Forelimb muscle (tissue), 1 donor: ENCODE results near the gene KRT32. TPM values are rescaled to one million over a fixed set of nuclear protein-coding genes. Genes with fewer than 3 reads are reported as not detected.
"Not testable (repeated sequence)": the region's sequence is repeated elsewhere in the genome, so short reads cannot be mapped to it uniquely, and the experiment has no call there.

Source experiments
- DNase-seq: peaks from one replicate; pipeline ENCODE4 v3.0.0-alpha.2; 2013; ENCODE audit warnings: low read depth
- polyA plus RNA-seq: library from polyadenylated mRNA; unstranded; fragments of 120-200 nt; gene quantifications from one replicate; pipeline ENCODE4 v1.2.1, GENCODE V29; 2013; ENCODE audit not compliant: insufficient read length

Gene KRT32
- polyA plus RNA-seq, 1 donor: not detected

DNA sequence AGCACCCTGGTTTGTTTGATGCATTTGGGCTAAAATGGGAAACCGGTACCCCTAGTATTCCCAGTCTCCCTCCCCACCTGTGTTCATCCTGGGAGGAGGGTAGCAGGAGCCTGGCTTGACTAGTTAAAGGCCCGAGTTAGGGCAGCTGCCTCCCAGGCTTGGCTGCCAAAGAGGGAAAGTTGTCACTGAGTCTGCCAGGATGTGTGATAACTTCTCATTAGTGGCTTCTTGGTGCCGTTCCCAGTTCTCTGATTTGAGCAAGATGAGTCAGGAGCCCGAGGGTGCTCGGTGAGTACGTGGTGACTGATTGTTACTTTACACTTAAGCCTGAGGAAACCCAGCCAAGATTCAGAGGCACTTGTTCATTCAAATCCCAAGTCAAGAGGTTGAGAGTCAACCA lies 2.5 kb downstream of the KRT32 start:
- no peak for DNase-seq

DNA sequence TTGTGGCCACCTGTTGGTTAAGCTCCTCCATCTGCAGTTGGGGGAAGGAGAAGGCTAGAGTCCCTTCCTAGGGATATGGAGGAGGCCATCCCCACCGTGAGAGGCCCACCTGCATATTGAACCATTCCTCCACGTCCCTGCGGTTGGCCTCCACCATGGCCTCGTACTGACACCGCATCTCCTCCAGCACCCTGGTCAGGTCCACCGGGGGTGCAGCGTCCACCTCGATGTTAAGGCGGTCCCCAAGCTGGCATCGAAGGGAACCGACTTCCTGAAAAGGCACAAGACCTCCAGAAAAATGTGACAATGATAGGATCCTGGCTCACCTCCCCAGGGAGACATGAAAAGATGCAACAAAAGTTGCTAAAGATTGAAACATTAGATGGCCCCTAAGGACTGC lies 3.0 kb downstream of the KRT32 start:
- no peak for DNase-seq

DNA sequence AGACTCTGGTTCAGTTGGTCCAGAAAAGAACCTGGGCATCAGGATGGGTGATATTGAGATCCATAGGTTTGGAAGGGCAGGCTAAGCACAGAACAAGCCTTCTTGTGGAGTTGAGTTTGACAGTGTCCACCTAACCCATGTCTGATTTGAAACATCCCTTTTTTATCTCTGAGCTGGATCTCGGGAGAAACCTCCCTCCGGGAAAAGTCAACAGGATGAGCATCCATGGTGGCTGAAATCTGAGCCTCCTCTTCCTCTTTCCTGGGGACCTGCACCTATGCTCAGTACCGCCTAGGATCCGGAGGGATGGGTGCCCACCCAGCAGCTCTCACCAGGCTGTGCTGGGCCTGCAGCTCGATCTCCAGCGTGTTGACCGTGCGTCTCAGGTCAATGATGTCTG lies 3.4 kb downstream of the KRT32 start:
- DNase-seq: no peak

DNA sequence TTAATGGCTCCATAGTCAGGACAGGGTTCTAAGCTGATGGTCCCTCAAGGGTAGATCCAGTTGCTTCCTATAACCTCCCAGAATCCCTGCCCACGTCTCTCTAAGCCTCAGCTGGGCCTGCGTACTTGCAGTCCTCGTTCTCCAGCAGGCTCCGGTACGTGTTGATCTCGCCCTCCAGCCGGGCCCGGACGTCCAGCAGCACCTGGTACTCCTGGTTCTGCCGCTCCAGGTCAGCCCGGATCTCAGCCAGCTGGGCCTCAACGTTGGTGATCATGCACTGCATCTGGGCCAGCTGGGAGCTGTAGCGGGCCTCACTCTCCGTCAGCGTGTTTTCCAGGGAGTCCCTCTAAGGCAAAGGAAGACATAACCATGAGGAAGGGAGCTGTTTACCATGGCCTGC lies 4.5 kb downstream of the KRT32 start:
- no peak for DNase-seq

DNA sequence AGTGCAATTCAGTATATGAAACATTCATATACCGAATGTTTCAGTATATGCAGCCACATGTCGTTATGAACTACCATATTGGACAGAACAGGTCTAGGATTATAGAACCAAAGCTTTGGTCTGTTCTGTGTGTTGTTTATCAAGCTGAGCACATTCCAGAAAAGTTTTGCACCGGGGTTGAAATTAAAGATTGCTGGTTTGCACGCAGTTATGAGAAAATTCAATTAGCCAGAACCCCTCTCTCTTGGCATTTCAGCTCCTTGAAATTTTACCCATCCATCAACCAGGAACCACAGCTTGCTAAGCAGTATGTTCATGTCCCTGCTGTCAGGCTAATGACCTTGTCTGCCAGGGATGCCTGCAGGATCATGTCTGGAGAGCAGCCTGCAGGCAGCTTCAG lies 9.5 kb downstream of the KRT32 start:
- no peak for DNase-seq

DNA sequence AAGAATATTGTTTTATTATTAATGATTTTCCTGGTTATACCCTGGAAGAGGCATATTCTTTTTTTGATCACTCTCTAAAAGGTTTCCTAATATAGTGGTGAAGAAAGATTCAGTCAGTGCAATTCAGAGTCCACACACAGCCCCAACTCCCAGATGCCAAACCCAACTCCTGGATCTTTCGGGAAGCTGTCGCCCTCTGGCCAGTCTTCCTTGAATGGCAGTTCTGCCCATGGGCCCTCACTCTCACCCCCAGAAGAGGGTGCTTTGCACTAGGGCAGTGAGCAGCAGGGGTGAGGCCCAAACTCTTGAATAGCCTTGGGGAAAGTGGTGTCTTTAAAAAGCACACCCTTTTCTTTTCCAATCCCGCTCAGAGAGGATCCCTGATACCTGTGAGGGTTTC lies 11.0 kb downstream of the KRT32 start:
- DNase-seq: no peak

DNA sequence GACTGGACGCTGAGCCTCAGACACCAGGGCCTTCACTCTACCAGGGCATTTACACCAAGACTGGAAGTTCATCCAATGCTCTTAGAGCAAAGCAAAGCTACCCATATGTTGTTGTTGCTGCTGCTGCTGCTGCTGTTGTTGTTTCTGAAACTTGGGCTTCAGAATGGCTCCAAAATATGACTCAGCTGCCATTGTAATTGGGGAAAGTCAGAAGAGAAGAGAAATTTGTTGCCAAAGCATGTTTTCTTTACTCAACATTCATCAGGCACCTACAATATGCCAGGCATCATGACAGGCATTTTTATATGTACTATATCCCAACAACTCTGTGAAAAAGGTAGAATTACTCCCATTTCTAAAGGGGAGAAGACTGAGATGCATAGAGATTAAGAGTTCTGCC lies 11.9 kb downstream of the KRT32 start:
- DNase-seq: no peak

DNA sequence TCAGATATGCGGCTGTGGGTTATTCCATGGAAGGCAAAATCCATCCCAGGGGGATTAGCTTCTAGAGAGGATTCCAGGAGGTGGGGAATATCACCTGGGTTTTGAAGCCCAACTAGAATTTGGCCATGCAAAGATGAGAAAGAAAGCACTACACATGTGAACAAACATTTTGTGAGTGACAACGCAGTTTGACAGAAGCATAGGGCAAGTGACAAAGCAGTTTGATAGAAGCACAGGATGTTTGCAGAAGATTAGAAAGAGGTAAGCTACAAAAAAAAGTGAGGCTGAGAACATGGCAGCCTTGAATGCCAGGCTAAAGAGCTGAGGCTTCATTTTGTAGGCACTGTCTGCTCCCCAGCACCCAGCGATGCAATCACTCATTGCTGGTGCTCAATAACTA lies 14.1 kb downstream of the KRT32 start:
- no peak for DNase-seq

DNA sequence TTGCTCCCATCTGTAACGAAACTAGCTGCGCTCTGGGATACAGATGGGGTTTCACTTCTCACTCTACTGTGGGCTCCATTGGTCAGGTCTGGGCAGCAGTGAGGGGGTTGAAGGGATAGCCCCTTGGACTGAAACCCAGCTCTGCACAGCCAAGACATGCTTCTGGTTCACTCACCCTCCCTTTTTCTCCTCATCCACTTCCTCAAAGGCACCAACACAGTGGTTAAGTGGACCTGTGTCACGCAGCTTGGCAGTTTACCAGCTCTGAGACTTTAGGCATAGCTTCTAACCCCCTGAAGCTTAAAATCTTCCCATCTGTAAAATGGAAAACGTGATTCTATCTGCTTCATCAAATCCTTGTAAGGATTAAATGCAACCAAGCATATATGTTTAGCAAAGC lies 14.9 kb downstream of the KRT32 start:
- DNase-seq: no peak

DNA sequence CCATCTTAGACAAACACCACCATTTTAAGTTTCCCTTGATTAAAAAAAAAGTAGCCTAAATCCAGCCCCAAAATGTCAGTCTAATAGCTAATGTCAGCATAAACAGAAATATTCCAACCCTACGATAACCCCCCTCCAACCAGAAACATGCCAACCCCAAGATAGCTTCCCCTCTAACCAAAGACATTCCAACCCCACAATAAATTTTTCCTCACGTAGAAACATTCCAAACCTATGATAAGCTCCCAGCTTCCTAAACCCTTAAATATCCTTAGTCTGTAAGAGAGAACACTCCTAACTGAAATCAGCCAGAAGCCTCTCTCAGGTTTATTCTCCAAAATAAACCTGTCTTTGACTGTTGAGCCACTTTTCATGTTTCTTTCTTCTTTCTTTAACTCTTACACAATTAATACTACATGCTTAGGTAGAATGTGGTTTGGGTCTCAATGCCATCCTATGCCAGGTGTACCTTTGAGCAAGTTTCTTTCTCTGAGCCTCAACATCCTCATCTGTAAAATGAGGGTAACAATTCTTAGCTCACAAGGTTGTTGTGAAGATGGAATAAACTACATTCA lies 15.9 kb downstream of the KRT32 start:
- no peak for DNase-seq

DNA sequence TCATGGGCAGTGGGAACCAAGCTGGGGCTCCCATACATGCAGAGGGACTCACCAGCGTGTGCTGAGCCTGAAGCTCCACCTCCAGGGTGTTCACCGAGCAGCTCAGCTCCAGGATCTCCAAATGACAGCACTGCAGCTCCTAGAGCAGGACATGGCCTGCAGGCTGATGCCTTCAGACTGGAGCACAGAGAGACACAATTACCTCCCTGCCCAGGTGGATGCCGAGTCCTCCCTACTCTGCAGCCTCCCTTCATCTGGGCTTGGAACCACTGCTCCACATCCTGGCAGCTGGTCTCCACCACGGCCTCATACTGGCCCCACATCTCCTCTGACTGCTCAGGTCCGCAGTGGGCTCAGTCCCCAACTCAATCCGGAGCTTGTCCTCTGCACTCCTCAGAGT lies 18.2 kb downstream of the KRT32 start:
- no peak for DNase-seq

DNA sequence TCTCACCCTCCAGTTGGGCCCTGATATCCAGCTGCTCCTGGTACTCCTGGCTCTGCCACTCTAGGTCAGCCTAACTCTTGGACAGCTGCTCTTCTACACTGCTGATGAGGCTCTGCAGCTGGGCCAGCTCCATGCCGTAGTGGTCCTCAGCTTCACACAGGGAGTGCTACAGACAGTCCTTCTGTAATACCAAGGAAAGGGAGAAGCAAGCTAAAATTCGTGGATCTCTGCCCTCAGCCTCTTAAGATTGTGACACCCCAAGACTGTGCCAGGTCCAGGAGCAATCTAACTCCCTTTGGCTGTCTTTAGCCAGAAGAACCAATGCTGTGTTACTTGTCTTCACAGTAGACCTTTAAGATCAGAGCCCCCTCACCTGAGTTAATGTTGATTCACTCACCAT lies 18.7 kb downstream of the KRT32 start:
- DNase-seq: no peak

DNA sequence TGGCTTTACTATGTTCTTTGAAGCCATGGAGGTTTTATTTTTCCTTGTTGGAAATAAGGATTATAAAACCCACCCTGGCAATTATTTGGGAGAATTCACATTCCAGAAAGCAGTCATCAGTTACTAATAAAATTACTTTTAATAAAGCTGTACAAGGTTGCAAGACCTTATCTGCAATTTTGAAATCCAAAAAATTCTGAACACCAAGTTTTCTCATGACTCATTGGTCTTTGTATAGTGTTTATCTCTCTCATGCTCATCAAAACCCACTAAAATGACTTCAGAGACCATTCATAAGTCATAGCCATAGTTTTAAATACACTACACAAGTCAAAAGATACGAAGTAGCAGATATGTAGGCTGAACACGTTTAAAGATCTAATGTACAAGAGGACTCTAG lies 20.4 kb downstream of the KRT32 start:
- no peak for DNase-seq

DNA sequence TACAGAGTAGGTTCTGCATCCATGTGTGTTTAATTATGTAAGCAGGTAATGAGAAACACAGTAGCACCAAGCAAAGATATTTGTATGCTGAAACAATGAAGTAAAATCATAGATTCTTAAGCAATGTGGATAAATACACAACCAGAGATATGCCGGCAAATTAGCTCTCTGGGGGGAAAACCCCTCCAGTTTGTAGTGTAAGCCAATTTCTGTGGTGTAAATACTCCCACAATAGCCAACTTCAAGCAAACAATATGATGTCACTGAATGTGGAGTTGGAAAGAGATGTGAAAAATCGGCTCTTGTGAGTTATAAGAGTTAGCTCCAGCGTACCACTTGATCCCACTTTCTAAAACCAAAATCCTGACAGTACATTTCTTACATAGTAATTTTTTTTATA lies 22.5 kb downstream of the KRT32 start:
- DNase-seq: no peak

DNA sequence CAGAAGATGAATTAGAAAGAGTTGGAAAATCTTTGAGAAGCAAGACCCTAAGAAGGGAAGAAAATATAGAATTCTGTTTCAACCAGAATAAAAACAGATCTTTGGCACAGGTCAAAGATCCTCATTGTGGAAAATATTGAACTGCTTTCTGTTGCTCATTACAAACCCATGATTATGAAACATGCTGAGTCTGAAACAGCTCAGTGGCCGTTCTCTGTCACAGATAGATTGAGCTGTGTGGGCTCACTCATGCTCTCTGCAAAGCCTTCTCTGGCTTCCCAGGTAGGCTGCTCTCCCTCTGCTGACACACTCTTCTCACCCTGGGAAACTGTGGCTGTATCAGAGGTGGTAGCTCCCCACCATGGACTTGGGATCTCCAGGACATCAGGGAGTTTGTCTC lies 23.0 kb downstream of the KRT32 start:
- DNase-seq: no peak

DNA sequence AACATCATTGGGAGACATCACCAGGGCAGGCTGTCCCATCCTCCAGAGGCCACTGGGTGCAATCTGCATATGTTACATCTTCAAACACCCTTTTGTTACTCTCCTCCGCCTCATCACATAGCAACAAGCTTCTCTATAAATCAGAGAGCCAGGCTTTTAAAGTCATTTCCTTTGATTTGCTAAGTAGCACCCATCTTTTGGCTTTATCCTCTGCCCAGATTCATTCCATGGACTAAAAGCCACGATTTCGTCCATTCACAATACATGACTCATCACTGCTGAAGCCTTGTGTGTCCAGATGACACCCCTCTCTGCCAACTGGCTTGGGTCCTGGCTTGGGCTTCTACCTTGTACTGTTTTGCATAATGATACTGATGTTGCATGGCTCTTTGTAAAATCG lies 24.4 kb downstream of the KRT32 start:
- DNase-seq: no peak

DNA sequence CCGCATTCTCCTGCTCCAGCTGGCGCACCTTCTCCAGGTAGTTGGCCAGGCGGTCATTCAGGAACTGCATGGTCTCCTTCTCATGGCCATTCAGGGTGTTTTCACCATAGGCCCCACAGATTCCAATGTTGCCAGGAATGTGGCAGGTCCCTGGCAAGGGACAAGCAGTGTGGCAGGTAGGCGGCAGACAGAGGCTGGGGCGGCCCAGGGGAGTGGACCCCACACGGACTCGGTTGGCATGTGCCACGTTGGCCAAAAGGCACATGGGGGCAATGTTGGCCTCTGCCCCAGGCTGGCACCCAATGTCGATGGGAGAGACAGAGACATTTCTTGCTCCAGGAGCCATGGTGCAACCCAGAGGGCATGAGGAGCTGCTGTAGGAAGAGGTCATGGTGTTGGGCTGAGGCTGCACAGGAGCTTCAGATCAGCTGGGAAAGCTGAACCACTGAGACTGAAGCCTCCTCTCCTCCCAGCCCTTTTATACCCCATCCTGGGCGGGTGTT lies 26.6 kb downstream of the KRT32 start, which contains the start of gene KRT38:
Gene KRT38, minus strand, starts transcription at position 453 of the 503 bp plus-strand sequence. Its CDS starts 62 bp downstream, at position 391.
- DNase-seq: no peak

DNA sequence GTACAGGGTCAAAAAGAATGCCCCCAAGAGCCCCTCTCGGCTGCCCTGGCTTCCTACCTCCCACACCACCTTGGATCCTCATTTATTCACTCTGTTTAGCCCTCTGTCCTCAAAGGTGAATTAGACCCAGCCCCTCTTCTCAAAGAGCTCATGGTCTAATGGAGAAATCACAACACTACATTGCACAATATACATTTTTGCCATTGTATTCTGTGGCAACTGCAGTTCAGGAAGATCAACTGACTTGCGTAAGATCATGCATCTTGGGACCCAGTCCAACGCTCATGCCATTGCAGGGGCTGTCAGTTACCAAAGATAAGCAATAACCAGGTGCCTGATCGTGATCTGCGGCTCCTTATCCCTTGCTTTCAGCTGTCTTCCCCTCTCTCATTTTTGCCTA lies 27.8 kb downstream of the KRT32 start:
- no peak for DNase-seq

DNA sequence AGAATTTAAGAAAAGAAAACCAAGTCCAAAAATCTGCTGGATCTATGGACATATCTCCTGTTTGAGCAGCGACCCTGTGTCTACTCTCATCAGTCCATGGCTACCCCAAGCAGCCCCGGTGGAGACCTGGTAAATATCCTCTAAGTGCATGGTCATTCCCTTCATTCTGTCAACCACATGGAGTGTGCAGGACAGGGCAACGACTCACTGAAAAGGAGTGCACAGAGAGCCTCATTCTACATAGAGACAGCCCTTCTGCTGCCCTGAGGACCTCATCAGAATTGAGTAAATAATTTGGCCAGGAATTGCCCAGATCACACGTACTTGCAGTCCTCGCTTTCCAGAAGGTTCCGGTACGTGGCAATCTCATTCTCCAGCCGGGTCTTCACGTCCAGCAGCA lies 29.4 kb downstream of the KRT32 start:
- no peak for DNase-seq

DNA sequence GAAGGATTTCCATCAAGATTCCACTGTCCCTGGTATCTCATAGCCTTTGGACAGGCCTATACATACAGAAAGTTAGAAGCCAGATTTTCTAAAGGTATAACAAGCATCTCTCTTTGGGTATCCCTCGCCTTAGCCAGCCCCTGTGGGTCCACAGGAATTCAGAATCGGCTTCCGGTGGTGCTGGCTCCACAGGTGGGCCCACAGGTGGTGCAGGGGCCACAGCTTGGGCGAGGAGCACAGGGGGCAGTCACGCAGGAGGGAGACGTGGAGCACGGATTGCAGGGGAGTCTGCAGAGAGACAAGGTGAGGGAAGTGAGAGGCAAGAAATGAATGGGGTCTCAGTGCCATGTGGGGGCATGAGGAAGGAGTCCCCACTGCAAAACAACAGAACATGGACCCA lies 29.9 kb downstream of the KRT32 start:
- no peak for DNase-seq

DNA sequence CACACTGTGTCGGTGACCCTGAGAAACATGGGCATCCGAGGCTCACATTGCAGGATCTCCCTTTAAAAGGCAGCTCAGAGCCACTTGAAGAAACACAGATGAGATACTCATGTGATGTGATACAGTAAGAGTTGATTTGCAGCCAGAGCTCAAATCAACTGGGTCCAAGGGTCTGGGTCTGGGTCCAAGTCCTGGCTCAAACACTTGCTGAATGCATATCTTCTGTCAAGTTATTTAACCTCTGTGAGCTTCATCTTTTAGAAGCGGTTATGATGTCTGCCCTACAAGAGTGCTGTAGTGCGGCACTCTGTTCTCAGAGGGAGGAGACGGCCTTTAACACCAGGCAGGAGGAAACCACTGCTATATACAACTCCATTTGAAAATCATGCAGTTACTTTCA lies 32.8 kb downstream of the KRT32 start:
- no peak for DNase-seq

DNA sequence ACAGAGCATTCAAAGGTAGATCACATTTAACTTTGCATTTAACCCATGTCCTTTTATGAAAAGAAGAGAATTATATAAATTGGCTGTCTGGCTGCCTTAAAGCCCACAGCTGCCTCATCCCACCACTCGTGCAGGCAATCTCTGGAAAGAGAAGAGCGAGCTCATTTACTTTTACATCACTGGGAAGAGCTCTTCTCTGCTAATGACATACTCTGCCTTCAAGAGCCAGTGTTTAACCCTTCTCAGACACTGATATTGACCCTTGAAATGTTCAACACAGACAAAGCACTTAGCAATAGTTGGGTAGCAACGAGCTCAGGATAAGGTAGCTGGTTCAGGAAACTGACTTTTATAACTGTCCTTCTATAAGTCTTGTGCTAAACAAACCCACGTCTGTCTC lies 33.2 kb downstream of the KRT32 start:
- DNase-seq: no peak

DNA sequence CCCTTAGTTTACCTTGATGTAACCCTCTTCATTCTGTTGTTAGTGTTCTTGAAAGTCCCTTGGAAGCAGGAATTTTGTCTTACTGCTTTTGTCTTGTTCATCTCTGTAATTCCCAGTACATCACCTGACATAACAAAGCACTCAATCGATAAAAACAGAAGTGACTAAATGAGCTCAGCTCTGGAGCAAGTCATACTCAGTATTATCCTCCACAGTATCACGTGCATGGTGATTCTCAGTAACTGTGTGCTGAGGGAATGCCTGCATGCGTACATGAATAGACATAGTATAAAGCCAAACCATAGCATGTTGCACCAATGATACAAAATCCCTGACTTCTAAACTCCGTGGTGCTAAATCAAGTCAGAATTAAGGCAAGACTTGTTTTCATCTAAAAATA lies 33.6 kb downstream of the KRT32 start:
- DNase-seq: no peak

DNA sequence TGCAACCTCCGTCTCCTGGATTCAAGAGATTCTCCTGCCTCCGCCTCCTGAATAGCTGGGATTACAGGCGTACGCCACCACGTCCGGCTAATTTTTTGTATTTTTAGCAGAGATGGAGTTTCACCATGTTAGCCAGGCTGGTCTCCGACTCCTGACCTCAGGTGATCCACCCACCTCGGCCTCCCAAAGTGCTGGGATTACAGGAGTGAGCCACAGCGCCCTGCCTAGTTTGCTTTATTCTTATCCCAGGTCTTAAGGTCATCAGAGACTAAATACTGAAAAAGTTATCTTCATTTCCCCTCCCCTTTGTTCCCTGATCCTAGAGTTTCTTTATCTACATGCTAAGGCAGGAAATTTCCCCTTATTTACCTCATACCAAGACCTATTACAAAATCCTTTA lies 36.8 kb downstream of the KRT32 start:
- not testable (repeated sequence) for DNase-seq
